Breast epithelium (tissue), 3 donors: ENCODE results near the gene CDC25A.

ENCODE experiments used
- CTCF ChIP-seq, 3 donors: fragments of 450-650 bp; IDR thresholded peaks; one replicate each; pipeline ENCODE4 v1.5.1; 2016 to 2017; ENCODE audit warnings: antibody characterized with exemption in 3 of 3, mild to moderate bottlenecking in 3 of 3, moderate library complexity in 3 of 3
- POLR2A ChIP-seq: fragments of 450-650 bp; IDR thresholded peaks from one replicate; pipeline ENCODE4 v1.6.1; 2016; ENCODE audit warnings: antibody characterized with exemption, mild to moderate bottlenecking, moderate library complexity
- POLR2AphosphoS5 ChIP-seq, 3 donors: sonication (generic); formaldehyde crosslinking; IDR thresholded peaks; one replicate each; pipeline ENCODE4 v1.6.1; 2017; ENCODE audit warnings: antibody characterized with exemption in 3 of 3

GRCh38 chr3:48226939-48227338 lies 38.7 kb upstream of the CDC25A start:
- TF ChIP-seq CTCF (IDR thresholded peaks at IDR 0.05) (no peak), POLR2AphosphoS5 (IDR thresholded peaks at IDR 0.05) (no peak), POLR2A (no peak)
